Mesothelial cell of epicardium (in vitro differentiated cells): ENCODE measurements around the gene DBH. TPM values are rescaled to one million over a fixed set of nuclear protein-coding genes. Genes with fewer than 3 reads are reported as not detected.

Experiments used
- DNase-seq, 2 experiments: peaks; one replicate each; pipeline ENCODE4 v3.0.0; 2021; ENCODE audit warnings: low spot score in 2 of 2; ENCODE audit not compliant: unreplicated experiment in 2 of 2
- H3K27ac Mint-ChIP-seq: 2 replicates; pipeline ENCODE4 v1.8.0; 2021; ENCODE audit warnings: mixed read lengths
- H3K27me3 Mint-ChIP-seq: 2 replicates; pipeline ENCODE4 v1.8.0; 2021; ENCODE audit warnings: low read depth, mixed read lengths
- H3K36me3 Mint-ChIP-seq: 2 replicates; pipeline ENCODE4 v1.8.0; 2021; ENCODE audit warnings: mixed read lengths
- H3K4me1 Mint-ChIP-seq: 2 replicates; pipeline ENCODE4 v1.8.0; 2021; ENCODE audit warnings: mixed read lengths
- H3K4me3 Mint-ChIP-seq: 2 replicates; pipeline ENCODE4 v1.8.0; 2021; ENCODE audit warnings: mild to moderate bottlenecking, moderate library complexity, mixed read lengths
- H3K9me3 Mint-ChIP-seq: 2 replicates; pipeline ENCODE4 v1.8.0; 2021; ENCODE audit warnings: mixed read lengths
- CTCF ChIP-seq: fragments of 200-600 bp; sonication (generic); IDR thresholded peaks from one replicate; pipeline ENCODE4 v1.5.0; 2021; ENCODE audit warnings: antibody characterized with exemption; ENCODE audit not compliant: unreplicated experiment
- total RNA-seq: library from RNA; stranded (reverse); gene quantifications from 3 replicates; pipeline ENCODE4 v1.2.1, GENCODE V29; 2021

The DBH gene
- total RNA-seq, 1 donor from 2014 or later, result not detected

- no peak for DNase-seq
- TF ChIP-seq CTCF, result no peak
- peaks cover 22% of the 10 kb centered on the region for H3K9me3 Mint-ChIP-seq
- H3K27ac Mint-ChIP-seq, result no peak overlapping the region
- H3K36me3 Mint-ChIP-seq, result no peaks in the 10 kb centered on the region
- no peaks in the 10 kb centered on the region for H3K4me1 Mint-ChIP-seq
- H3K4me3 Mint-ChIP-seq, result no peak overlapping the region
- peaks cover 27% of the 10 kb centered on the region for H3K27me3 Mint-ChIP-seq
Measured at GRCh38 chr9:133627341-133627740, 8.8 kb upstream of the DBH start.

GRCh38 chr9:133628766-133629165 lies 7.4 kb upstream of the DBH start:
- TF ChIP-seq CTCF, result no peak
- H3K4me1 Mint-ChIP-seq, result peaks cover 6% of the 10 kb centered on the region
- H3K27ac Mint-ChIP-seq, result no peak overlapping the region
- DNase-seq, result no peak
- no peak overlapping the region for H3K4me3 Mint-ChIP-seq
- no peaks in the 10 kb centered on the region for H3K36me3 Mint-ChIP-seq
- peaks cover 22% of the 10 kb centered on the region for H3K9me3 Mint-ChIP-seq
- peaks cover 13% of the 10 kb centered on the region for H3K27me3 Mint-ChIP-seq

DNA sequence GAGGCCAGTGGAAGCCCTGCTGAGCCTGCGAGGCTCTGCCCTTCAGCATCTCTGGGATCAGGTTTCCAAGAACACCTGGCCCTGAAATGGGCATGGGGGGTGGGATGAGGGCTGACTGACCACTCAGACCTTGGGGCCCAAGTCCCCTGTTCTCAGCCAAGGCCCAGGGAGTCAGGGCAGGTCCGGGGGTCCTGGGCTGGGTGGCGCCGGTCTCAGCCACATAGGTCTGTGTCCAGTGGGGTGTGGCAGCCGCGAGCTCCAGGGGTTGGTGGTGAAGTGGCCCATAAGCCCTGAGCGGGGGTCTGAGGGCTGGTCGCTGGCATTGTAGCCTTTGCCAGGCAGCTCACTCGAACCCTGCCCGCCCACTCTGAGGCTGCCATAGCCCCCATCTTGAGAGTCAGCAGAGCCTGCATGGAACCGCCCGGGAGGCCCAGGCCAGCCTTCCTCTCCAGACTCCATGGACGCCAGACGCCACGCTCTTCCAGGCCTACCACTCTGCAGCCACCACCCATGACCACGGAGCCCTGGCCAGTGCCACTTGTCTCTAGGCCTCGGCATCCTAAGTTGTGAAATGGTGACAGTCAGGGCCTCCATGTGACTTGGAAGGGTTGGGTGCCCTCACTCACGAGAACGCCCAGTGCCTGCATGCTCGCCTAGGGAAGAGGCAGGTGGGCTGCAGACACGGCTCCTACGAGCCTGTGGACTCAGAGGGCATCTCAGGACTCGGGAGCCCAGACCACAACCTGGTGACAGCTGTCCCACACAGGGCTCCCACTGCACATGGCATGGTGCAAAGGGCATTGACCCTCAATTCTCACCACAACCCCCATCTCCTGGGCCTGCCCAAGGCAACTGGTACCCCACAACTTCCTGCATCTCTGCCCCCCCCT lies 6.7 kb upstream of the DBH start:
- peaks cover 12% of the 10 kb centered on the region for H3K27me3 Mint-ChIP-seq
- H3K27ac Mint-ChIP-seq, result no peak overlapping the region
- no peak for TF ChIP-seq CTCF

DNA sequence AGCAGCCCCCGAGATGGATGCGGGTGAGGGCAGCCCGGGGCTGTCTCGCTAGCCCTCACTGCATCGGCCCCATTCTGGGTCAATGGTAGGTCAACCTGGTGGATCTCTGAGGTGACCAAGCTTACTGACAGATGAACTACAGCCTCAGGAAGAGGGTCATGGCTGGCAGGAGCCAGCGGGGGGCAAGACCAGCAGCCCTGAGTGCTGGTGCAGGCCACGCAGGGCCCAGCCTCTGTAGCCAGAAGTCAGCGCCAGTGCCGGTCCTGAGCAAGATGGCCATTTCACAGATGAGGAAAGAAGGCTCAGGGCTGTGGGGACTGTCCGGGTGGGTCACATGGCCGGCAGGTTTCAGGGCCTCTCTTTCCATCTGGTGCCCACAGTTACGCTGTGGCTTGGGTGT lies 5.1 kb upstream of the DBH start:
- H3K9me3 Mint-ChIP-seq, result peaks cover 14% of the 10 kb centered on the region
- DNase-seq, result no peak
- peaks cover 18% of the 10 kb centered on the region for H3K4me1 Mint-ChIP-seq
- no peaks in the 10 kb centered on the region for H3K36me3 Mint-ChIP-seq
- peaks cover 18% of the 10 kb centered on the region for H3K27me3 Mint-ChIP-seq
- H3K27ac Mint-ChIP-seq, result no peak overlapping the region
- no peak for TF ChIP-seq CTCF
- no peak overlapping the region for H3K4me3 Mint-ChIP-seq

More for the DNA sequence above, 6.7 kb upstream of the DBH start:
- H3K9me3 Mint-ChIP-seq, result peaks cover 22% of the 10 kb centered on the region
- H3K4me1 Mint-ChIP-seq, result peaks cover 10% of the 10 kb centered on the region
- no peak for DNase-seq
- no peak overlapping the region for H3K4me3 Mint-ChIP-seq
- no peaks in the 10 kb centered on the region for H3K36me3 Mint-ChIP-seq

- H3K27ac Mint-ChIP-seq, result no peak overlapping the region
- peaks cover 18% of the 10 kb centered on the region for H3K4me1 Mint-ChIP-seq
- no peaks in the 10 kb centered on the region for H3K36me3 Mint-ChIP-seq
- DNase-seq, result no peak
- peaks cover 11% of the 10 kb centered on the region for H3K27me3 Mint-ChIP-seq
- no peak for TF ChIP-seq CTCF
- no peaks in the 10 kb centered on the region for H3K9me3 Mint-ChIP-seq
- H3K4me3 Mint-ChIP-seq, result no peak overlapping the region
Measured at GRCh38 chr9:133632806-133633680, 3.1 kb upstream of the DBH start.
